ENCODE results near the gene SORCS2.

DNA sequence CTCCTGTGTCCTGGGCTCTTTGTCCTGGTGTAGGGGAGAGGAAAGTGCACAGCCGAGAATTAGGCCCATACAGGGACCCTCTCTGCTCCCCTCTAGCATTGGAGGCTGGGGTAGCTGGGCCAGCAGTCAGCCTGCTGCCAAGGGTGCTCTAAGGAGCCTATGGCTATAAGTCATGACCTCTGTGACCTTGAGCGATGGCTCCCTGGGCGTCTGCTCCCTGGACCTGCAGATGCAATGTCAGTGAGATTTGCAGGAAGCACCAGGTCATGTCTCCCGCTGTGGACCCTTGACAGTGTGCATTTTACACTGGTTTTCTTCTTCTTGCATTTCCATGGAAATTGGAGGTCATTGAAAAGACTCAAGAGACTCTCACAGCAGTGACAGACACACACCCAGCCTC, 476.5 kb downstream of the SORCS2 start:
- no peak for TF ChIP-seq EZH2phosphoT487 (IDR thresholded peaks at IDR 0.05; ENCODE audit: insufficient read depth, low read depth)
- TF ChIP-seq EZH2 (IDR thresholded peaks at IDR 0.05; ENCODE audit: insufficient read depth, poor library complexity, severe bottlenecking), result no peak

Data from GM23248 (cell line).